GM18520 (cell line): Measurements from ENCODE around the gene ICAM5.
"Not testable (repeated sequence)": the region's sequence is repeated elsewhere in the genome, so short reads cannot be mapped to it uniquely, and the experiment has no call there.

Source experiments
- ATAC-seq: cut with Tn5 transposase; IDR thresholded peaks from one replicate; pipeline ENCODE4 v1.9.1; 2021; ENCODE audit not compliant: unreplicated experiment

The ICAM5 gene, protein sequence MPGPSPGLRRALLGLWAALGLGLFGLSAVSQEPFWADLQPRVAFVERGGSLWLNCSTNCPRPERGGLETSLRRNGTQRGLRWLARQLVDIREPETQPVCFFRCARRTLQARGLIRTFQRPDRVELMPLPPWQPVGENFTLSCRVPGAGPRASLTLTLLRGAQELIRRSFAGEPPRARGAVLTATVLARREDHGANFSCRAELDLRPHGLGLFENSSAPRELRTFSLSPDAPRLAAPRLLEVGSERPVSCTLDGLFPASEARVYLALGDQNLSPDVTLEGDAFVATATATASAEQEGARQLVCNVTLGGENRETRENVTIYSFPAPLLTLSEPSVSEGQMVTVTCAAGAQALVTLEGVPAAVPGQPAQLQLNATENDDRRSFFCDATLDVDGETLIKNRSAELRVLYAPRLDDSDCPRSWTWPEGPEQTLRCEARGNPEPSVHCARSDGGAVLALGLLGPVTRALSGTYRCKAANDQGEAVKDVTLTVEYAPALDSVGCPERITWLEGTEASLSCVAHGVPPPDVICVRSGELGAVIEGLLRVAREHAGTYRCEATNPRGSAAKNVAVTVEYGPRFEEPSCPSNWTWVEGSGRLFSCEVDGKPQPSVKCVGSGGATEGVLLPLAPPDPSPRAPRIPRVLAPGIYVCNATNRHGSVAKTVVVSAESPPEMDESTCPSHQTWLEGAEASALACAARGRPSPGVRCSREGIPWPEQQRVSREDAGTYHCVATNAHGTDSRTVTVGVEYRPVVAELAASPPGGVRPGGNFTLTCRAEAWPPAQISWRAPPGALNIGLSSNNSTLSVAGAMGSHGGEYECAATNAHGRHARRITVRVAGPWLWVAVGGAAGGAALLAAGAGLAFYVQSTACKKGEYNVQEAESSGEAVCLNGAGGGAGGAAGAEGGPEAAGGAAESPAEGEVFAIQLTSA

DNA sequence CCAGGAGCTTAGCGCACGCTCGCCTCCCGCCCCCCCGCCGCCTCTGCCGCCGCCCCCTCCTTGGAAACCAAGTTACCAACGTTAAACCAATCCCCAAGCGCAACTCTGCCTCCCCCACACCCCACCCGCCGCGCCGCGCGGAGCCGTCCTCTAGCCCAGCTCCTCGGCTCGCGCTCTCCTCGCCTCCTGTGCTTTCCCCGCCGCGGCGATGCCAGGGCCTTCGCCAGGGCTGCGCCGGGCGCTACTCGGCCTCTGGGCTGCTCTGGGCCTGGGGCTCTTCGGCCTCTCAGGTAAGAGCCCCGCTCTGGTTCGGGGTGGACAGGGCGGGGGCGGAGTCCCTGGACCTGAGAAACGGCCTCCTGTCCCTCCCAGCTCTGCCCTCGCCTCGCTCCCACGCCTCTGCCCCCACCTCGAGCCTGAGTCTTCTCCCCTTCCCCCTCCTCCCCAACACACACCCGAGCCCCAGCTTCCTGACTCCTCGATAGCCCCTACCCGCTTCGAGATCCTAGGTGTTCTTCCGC, at the start of gene ICAM5:
ICAM5 (plus strand) TSS at position 117 of the 521 bp plus-strand sequence; CDS start at position 209, 92 bp downstream.
- no peak for ATAC-seq

DNA sequence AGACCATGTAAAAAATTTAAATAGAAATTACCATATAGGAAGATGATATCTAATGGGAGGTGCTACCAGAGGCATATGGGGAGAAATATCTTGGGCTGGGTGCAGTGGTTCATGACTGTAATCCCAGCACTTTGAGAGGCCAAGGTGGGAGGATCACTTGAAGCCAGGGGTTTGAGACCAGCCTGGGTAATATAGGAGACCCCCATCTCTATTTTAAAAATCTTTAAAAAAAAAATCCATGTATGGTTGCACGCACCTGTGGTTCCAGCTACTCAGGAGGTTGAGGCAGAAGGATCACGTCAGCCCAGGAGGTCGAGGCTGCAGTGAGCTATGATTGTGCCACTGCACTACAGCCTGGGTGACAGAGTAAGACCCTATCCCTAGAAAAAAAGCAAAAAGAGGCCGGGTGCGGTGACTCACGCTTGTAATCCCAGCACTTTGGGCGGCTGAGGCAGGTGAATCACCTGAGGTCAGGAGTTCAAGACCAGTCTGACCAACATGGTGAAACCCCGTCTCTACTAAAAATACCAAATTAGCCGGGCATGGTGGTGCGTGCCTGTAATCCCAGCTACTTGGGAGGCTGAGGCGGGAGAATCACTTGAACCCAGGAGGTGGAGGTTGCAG, 47.8 kb upstream of the ICAM5 start:
- ATAC-seq = not testable (repeated sequence)

DNA sequence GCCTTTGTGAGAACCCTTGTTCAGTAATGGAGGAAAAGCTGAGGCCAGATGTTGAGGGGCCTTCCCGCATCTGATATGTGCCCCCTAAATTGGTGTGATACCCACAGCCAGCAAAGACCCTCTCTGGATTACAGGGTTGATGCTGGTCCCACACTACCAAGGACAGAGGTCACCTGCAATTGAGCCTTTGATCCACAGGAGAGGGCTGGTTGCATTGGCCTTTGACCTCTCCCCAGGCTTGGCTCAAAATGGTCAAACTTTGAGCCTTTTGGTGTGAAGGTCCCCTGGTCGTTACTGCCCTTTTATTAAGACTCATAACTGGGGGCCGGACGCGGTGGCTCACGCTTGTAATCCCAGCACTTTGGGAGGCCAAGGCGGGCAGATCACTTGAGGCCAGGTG, 46.1 kb upstream of the ICAM5 start:
- no peak for ATAC-seq

DNA sequence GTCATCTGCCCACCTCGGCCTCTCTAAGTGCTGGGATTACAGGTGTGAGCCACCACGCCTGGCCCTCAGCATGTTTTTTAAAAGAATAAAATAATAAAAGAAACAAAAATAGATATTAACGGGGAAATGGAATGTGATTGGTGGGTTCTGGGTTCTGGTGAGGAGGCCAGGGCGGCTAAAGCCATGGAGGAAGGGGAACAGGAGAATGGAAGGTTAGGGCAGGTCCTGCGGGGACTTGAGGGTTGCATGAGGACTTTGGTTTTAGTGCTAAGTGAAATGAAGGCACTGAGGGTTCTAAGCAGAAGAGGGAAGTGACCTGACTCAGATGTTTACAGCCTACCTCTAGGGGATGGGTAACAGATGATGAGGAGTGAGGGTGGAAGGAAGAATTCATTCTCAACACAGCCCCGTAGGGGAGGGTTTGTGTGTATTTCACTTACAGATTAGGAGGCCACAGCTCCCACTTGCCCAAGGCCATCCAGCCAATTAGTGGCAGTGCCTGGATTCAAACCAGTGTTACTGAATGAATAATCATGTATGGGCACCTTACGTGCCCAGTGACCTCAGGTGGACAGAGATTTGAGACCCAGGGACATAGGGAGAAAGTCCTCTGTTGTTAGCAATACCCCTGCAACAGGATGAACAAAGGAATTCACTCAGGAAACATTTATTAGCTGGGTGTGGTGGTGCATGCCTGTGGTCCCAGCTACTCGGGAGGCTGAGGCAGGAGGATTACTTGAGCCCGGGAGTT, 44.4 kb upstream of the ICAM5 start:
- no peak for ATAC-seq

DNA sequence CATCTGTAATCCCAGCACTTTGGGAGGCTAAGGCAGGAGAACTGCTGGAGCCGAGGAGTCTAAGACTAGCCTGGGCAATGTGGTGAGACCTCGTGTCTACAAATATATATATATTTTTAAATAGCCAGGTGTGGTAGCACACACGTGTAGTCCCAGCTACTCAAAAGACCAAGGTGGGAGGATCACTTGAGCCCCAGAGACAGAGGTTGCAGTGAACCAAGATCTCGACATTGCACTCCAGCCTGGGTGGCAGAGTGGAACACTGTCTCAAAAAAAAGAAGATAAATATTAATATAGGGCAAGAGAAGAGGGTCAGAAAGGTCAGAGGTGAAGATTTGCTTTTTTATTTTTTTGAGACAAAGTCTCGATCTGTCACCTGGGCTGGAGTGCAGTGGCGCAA, 43.2 kb upstream of the ICAM5 start:
- ATAC-seq = no peak

DNA sequence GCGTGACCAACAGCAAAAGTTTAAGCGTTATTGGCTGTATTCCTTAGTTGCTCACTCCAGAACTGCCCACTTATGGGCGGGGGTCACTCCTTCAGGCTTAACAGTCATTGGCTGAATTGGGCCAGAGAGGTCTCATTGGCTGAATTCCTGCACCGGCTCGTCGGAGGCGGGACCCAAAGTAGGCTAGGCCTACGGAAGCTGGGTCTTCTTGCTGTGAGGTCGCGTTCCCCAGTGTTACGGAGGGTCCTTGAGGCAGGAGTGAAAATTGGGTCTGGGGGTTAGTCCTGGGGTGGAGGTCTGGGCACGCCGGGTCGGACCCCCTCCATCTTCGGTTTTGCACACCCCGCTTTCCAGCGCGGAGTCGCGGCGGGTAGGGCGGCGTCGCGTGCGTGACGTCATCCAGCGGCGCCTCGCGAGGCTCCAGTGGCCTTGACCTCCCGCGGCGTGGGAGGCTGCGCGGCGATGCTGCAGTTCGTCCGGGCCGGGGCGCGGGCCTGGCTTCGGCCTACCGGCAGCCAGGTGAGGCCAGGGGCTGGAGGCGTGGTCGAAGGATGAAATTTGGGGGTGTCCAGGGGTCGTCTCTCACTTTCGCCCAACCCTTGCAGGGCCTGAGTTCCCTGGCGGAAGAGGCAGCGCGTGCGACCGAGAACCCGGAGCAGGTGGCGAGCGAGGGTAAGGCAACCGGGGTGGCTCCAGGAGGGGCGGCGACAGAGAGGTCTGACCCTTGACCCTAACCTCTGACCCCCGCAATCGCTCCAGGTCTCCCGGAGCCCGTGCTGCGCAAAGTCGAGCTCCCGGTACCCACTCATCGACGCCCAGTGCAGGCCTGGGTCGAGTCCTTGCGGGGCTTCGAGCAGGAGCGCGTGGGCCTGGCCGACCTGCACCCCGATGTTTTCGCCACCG, 37.7 kb upstream of the ICAM5 start, which contains the start of gene MRPL4:
MRPL4 (plus strand) TSS at position 423 of the 903 bp plus-strand sequence; CDS start at position 463, 40 bp downstream.
- peak; percentile 93 for ATAC-seq

DNA sequence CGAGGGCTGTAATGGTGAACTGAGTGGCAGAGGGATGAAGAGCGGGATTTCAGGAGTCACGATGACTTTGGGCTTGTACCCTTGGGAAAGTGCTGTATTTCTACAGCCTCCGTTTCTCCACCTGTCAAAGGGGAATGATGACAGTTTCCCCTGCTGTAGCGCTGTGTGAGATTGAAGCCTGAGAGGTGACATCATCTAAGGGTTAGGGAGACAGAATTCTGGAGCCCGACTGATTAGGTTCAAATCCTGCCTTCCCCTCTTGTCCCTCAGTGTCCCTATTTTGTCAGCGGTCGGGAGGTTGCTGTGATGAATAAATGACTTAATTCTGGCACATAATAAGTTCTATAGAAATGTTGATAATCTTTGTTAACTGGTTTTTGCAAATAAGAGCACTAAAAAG, 37.0 kb upstream of the ICAM5 start:
- ATAC-seq = no peak

DNA sequence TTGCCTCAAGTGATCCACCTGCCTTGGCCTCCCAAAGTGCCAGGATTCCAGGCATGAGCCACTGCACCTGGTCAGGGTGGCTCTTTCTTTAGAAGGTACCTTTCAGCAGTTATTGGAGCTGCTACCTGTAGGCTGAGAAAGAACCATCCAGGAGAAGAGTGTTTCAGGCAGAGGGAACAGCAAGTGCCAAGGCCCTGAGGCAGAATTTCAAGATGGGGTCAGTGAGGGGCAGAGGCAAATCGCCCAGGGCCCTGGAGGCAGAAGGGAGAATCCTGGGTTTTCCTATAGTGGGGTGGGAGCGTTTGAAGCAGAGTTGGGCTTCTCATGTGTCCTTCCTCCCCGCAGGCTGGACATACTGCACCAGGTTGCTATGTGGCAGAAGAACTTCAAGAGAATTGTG, 35.5 kb upstream of the ICAM5 start:
- no peak for ATAC-seq

DNA sequence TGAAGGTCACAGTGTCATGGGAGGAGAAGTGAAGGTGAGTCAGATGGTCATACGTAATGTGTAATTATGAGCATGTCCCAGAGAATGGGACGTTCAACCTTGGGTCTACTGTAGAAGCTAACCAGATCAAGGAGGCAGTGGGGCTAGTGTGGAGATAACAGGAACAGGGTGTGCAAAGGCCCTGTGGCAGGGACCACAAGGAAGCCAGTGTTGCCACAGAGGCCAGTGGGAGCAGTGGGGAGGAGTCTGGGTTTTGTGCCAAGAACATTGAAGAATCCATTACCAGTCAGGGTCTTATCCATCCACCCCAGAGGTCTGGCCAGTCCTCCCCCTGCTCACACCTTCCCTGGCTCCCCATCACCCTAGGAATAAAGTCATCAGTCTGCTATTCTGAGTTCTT, 34.4 kb upstream of the ICAM5 start:
- ATAC-seq = no peak

DNA sequence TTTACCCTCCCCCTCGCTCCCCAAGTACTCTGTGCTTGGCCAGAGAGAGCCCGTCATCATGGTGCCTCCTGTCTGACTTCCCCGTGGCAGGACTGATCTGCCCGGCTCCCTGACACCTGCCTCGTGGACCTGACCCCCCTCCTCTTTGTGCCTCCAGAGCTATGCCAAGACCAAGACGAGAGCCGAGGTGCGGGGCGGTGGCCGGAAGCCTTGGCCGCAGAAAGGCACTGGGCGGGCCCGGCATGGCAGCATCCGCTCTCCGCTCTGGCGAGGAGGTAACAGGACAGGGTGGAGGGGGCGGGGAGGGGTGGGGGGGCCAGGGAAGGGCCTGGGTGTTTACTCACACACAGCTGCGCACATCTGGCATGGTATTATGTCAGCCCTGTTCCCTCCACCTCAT, 33.2 kb upstream of the ICAM5 start:
- ATAC-seq = no peak

DNA sequence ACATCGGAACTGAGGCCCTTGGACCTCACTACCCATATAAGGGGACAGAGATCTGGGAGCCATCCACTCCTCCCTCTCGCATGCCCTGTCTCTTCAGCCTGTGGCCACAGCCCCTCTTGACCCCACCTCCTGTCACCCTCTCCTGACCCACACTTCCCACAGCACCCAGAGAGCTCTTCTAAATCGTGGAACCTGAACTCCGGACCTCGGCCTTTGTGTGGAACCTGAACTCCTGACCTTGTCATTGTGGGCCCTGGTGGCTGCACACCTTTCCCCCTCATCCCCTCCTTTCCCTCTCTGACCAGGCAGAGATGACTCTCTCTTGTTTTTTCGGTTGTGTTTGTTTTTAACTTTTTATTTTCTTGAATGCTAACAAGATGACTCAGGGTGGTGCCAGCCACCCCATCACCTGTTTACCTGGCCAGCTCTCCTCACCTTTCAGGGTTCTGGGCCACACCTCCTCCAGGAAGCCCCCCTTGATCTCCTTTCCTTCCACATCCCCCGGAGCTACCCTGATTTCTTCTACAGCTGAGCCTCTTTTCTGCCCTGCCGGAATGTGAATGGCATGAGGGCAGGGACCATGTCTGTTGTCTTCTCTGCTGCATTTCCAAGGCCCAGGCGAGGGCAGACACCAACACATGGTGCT, 32.7 kb upstream of the ICAM5 start:
- no peak for ATAC-seq

DNA sequence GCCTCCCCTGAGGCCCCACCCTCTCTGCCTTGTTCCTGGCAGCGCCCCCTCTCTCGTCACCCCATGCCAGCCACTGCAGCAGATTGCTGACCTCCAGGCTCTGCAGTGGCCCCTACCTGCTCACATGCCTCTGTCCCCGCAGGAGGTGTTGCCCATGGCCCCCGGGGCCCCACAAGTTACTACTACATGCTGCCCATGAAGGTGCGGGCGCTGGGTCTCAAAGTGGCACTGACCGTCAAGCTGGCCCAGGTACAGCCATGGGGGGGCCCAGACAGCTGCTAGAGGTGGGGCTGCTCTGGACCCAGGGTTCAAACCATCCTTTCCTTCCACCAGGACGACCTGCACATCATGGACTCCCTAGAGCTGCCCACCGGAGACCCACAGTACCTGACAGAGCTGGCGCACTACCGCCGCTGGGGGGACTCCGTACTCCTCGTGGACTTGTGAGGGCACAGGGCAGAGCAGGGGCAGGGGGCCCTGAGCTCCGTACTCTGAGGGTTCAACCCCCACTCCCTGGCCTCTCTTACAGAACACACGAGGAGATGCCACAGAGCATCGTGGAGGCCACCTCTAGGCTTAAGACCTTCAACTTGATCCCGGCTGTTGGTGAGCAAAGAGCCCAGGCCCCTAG, 31.6 kb upstream of the ICAM5 start:
- no peak for ATAC-seq

DNA sequence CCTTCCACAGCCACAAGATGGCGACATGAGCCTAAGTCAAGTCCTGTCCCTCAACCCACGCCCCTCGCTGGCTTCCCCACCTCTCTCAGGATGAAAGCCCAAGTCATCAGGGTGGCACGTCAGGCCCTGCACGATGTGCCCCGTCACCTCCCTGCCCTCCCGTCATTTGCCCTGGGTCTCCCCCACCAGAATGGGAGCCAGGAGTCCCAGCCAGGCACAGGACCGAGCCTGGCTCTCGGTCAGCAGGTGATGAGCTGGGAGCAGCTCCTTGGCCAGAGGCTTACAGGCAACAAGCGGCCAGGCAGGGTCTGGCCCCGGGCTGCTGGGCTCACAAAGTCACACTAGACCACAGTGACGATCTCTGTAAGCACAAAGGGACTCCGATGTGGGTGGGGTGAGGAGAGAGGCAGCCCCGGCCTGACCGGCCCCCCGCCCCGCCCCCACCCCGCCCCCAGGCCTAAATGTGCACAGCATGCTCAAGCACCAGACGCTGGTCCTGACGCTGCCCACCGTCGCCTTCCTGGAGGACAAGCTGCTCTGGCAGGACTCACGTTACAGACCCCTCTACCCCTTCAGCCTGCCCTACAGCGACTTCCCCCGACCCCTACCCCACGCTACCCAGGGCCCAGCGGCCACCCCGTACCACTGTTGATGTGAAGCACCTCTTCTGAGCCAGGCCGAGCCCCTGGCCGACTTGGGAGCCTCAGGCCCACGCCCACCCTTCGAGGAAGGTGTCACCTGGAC, 30.4 kb upstream of the ICAM5 start:
- no peak for ATAC-seq

DNA sequence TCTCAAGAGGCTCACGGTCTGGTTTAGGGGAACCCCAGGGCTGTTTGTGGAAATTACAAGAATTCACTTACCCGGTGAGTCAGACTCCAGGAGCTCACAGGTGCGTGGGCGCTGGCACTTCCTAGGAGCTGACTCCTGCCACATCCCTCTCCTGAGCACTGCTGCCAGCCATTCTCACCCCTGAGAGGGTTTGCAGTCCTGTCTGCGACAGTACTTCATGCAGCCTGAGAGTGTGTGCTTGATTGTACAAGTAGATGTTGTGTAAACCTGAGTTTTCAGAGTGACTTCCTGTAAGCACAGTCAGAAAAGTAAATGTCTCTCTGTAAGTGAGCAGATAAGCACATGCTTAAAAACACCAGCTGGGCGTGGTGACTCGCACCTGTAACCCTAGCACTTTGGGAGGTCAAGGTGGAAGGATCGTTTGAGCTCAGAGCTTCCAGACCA, 29.6 kb upstream of the ICAM5 start:
- ATAC-seq = no peak

DNA sequence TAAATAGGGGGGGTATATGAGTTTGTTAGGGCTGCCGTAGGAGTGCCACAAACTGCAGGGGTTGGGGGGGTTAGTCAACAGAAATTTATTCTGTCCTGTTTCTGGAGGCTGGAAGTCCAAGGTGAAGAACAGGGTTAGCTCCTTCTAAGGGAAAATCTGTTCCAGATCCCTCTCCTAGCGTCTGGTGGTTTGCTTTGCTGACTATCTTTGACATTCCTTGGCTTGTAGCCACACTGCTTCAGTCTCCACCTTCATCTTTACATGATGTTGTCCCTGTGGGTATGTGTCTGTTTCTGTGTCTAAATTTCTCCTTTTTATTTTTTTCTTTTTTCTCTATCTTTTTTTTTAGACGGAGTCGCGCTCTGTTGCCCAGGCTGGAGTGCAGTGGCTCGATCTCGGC, 27.0 kb upstream of the ICAM5 start:
- no peak for ATAC-seq

DNA sequence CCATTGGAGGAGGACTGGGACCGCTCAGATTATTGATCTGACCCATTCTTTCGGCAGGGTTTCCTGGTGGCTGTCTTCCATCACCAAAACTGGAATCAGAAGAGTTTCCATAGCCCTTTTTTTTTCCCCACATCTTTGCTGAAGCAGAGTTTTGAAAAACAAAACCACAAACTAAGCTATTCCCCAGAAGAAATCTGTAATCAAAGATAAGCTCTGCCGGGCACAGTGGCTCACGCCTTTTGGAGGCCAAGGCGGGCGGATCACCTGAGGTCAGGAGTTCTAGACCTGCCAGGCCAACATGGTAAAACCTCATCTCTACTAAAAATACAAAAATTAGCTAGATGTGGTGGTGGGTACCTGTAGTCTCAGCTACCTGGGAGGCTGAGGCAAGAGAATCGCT, 23.0 kb upstream of the ICAM5 start:
- no peak for ATAC-seq

DNA sequence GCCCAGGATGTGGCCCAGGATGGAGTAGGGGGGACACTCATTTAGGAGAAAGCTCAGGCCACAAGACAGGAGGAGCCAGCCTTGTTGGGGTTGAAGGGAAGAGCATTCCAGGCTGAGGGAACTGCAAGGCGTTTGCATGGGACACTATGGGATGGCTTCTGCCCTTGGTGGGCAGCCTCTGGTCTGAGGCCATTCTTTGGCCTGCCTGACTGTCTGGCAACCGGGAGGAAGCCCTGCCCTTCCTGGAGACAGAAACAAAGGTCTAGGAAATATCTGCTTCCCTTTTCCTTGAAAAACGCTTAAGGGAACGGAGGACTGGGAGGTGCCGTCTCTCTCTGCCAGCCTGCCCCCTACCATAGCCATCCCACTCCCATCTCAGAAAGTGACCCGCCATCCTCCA, 21.7 kb upstream of the ICAM5 start:
- no peak for ATAC-seq
